Endodermal cell (in vitro differentiated cells): ENCODE data around the gene ZFAND3. TPM values are rescaled to one million over a fixed set of nuclear protein-coding genes. Genes with fewer than 3 reads are reported as not detected.

ENCODE experiments used
- DNase-seq: peaks from one replicate; pipeline ENCODE4 v3.0.0-alpha.2; 2017
- H3K27ac ChIP-seq: 2 replicates; pipeline ENCODE4 v1.5.1; 2013; ENCODE audit warnings: mild to moderate bottlenecking, low read depth, low read length, moderate library complexity
- H3K27me3 ChIP-seq: 2 replicates; pipeline ENCODE4 v1.6.1; 2013; ENCODE audit warnings: mild to moderate bottlenecking, low read length, moderate library complexity; ENCODE audit not compliant: insufficient read depth, control insufficient read depth, poor library complexity, severe bottlenecking
- H3K36me3 ChIP-seq: 2 replicates; pipeline ENCODE4 v1.7.0; 2013; ENCODE audit warnings: mild to moderate bottlenecking, low read length, moderate library complexity; ENCODE audit not compliant: control insufficient read depth, insufficient read depth
- H3K4me1 ChIP-seq: one replicate; pipeline ENCODE4 v1.7.0; 2013; ENCODE audit warnings: low read length; ENCODE audit not compliant: control insufficient read depth, insufficient read depth
- H3K4me3 ChIP-seq: 2 replicates; pipeline ENCODE4 v1.5.1; 2013; ENCODE audit warnings: mild to moderate bottlenecking, low read length, moderate library complexity
- H3K9ac ChIP-seq: 2 replicates; pipeline ENCODE4 v1.6.1; 2013; ENCODE audit warnings: mild to moderate bottlenecking, low read length, moderate library complexity; ENCODE audit not compliant: poor library complexity, severe bottlenecking; ENCODE audit errors: extremely low read depth
- H3K9me3 ChIP-seq: 2 replicates; pipeline ENCODE4 v1.6.1; 2013; ENCODE audit warnings: mild to moderate bottlenecking, low read length, moderate library complexity; ENCODE audit not compliant: control insufficient read depth
- H3K27ac Mint-ChIP-seq: 2 replicates; pipeline ENCODE4 v1.8.0; 2020; ENCODE audit warnings: mixed read lengths
- H3K27me3 Mint-ChIP-seq: 2 replicates; pipeline ENCODE4 v1.8.0; 2021; ENCODE audit warnings: mild to moderate bottlenecking, mixed read lengths; ENCODE audit not compliant: insufficient read depth
- H3K36me3 Mint-ChIP-seq: 2 replicates; pipeline ENCODE4 v1.8.0; 2020; ENCODE audit warnings: low read depth, mixed read lengths
- H3K4me1 Mint-ChIP-seq: 2 replicates; pipeline ENCODE4 v1.8.0; 2020; ENCODE audit warnings: mixed read lengths
- H3K4me3 Mint-ChIP-seq: 2 replicates; pipeline ENCODE4 v1.8.0; 2020; ENCODE audit warnings: mild to moderate bottlenecking, moderate library complexity, mixed read lengths
- H3K9me3 Mint-ChIP-seq: 2 replicates; pipeline ENCODE4 v1.8.0; 2020; ENCODE audit warnings: mild to moderate bottlenecking, mixed read lengths
- WGBS, 2 experiments: methylation state at CpG; one replicate each; pipeline versions ENCODE4 v1.1.5 to v1.1.7; 2013; ENCODE audit warnings: missing lambda C conversion rate in 2 of 2, mixed read lengths in 1 of 2; ENCODE audit not compliant: insufficient coverage in 1 of 2, insufficient read length in 1 of 2; 5-methylcytosine and 5-hydroxymethylcytosine counted together
- total RNA-seq, 2 donors: library from RNA; stranded (reverse); fragmentation: NEBNext Ultra II Directional in 1 of 2; extraction: Animal tissue kit (Norgen Biotek cat#: 25700) in 1 of 2; gene quantifications; 2 replicates in 1 of 2; 3 replicates in 1 of 2; pipeline ENCODE4 v1.2.1, GENCODE V29; 2021
- TF ChIP-seq, protein P1 (sequence below): fragments of 200-600 bp; sonication (generic); conservative IDR thresholded peaks from 2 replicates; pipeline ENCODE4 v1.5.0; 2021; ENCODE audit warnings: antibody characterized with exemption, mild to moderate bottlenecking

The ZFAND3 gene
- total RNA-seq, 2 donors from 2014 or later = 67.1 to 86.2 TPM

DNA sequence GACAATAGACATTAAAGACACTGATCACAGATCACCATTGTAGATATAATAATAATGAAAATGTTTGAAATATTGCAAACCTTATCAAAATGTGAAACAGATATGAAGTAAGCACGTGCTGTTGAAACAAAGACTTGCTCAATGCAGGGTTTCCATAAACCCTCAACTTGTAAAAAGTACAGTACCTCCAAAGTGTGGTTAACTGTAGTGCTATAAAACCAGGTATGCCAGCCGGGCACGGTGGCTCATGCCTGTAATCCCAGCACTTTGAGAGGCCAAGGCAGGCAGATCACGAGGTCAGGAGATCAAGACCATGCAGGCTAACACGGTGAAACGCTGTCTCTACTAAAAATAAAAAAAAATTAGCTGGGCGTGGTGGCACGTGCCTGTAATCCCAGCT is 96.6 kb downstream of the ZFAND3 start:
- Histone ChIP-seq H3K27me3 (no peaks in the 10 kb centered on the region), H3K9me3 (peaks cover 5% of the 10 kb centered on the region), H3K36me3 (peaks cover 12% of the 10 kb centered on the region), H3K4me3 (no peak overlapping the region), H3K4me1 (no peaks in the 10 kb centered on the region), H3K27ac (no peak overlapping the region), H3K9ac (no peak overlapping the region)
- H3K4me1 Mint-ChIP-seq = peaks cover 9% of the 10 kb centered on the region
- no peaks in the 10 kb centered on the region for H3K9me3 Mint-ChIP-seq
- no peak overlapping the region for H3K4me3 Mint-ChIP-seq
- H3K36me3 Mint-ChIP-seq = peaks cover 3% of the 10 kb centered on the region
- H3K27me3 Mint-ChIP-seq = no peaks in the 10 kb centered on the region
- H3K27ac Mint-ChIP-seq = no peak overlapping the region
- TF ChIP-seq, protein P1, sequence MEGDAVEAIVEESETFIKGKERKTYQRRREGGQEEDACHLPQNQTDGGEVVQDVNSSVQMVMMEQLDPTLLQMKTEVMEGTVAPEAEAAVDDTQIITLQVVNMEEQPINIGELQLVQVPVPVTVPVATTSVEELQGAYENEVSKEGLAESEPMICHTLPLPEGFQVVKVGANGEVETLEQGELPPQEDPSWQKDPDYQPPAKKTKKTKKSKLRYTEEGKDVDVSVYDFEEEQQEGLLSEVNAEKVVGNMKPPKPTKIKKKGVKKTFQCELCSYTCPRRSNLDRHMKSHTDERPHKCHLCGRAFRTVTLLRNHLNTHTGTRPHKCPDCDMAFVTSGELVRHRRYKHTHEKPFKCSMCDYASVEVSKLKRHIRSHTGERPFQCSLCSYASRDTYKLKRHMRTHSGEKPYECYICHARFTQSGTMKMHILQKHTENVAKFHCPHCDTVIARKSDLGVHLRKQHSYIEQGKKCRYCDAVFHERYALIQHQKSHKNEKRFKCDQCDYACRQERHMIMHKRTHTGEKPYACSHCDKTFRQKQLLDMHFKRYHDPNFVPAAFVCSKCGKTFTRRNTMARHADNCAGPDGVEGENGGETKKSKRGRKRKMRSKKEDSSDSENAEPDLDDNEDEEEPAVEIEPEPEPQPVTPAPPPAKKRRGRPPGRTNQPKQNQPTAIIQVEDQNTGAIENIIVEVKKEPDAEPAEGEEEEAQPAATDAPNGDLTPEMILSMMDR = no peak
- 94 to 97% methylated on average over 8 of the region's 8 CpGs for WGBS, 2 experiments
- DNase-seq = no peak

GRCh38 chr6:37916675-37917074 is 97.1 kb downstream of the ZFAND3 start:
- H3K27me3 ChIP-seq = no peaks in the 10 kb centered on the region
- no peak for DNase-seq
- Mint-ChIP-seq H3K27me3 (no peaks in the 10 kb centered on the region), H3K36me3 (peaks cover 3% of the 10 kb centered on the region), H3K4me1 (peaks cover 9% of the 10 kb centered on the region), H3K4me3 (no peak overlapping the region), H3K9me3 (no peaks in the 10 kb centered on the region), H3K27ac (no peak overlapping the region)
- peaks cover 12% of the 10 kb centered on the region for H3K36me3 ChIP-seq
- WGBS, 2 experiments = 98 to 100% methylated on average over 1 to 2 of the region's 2 CpGs
- H3K4me1 ChIP-seq = no peaks in the 10 kb centered on the region
- no peak overlapping the region for H3K27ac ChIP-seq
- no peak overlapping the region for H3K9ac ChIP-seq
- no peak overlapping the region for H3K4me3 ChIP-seq
- peaks cover 5% of the 10 kb centered on the region for H3K9me3 ChIP-seq
- TF ChIP-seq, protein P1 = no peak

GRCh38 chr6:37917566-37917965 is 98.0 kb downstream of the ZFAND3 start:
- no peak overlapping the region for H3K27ac ChIP-seq
- no peak overlapping the region for H3K27ac Mint-ChIP-seq
- H3K9me3 ChIP-seq = peaks cover 5% of the 10 kb centered on the region
- H3K4me1 Mint-ChIP-seq = peaks cover 9% of the 10 kb centered on the region
- peaks cover 3% of the 10 kb centered on the region for H3K36me3 Mint-ChIP-seq
- no peak for DNase-seq
- H3K9me3 Mint-ChIP-seq = no peaks in the 10 kb centered on the region
- peaks cover 12% of the 10 kb centered on the region for H3K36me3 ChIP-seq
- TF ChIP-seq, protein P1 = no peak
- H3K4me3 Mint-ChIP-seq = no peak overlapping the region
- H3K4me1 ChIP-seq = no peaks in the 10 kb centered on the region
- 97% methylated on average over 2 of the region's 2 CpGs; no CpG with 5 or more reads in 1 of the 2 experiments for WGBS, 2 experiments
- H3K27me3 ChIP-seq = no peaks in the 10 kb centered on the region
- H3K4me3 ChIP-seq = no peak overlapping the region
- no peaks in the 10 kb centered on the region for H3K27me3 Mint-ChIP-seq
- no peak overlapping the region for H3K9ac ChIP-seq
